ENCODE data around the gene SMIM24. TPM values are rescaled to one million over a fixed set of nuclear protein-coding genes. Genes with fewer than 3 reads are reported as not detected.

SMIM24 gene
- polyA plus RNA-seq, 2 of the 4 experiments (the other 2 are of a cell fraction), result 1.0 to 1.2 TPM

- 91% methylated on average over 34 of the region's 57 CpGs for WGBS (ENCODE audit: missing lambda C conversion rate)
- H3K4me1 ChIP-seq, result peaks cover 31% of the 10 kb centered on the region
- ChIA-PET CTCF (interaction anchor here (1.4 to 2.1 kb wide), 2 partner anchors 9 to 159 kb away, joined by 4 to 12 read pairs; no protein-coding TSS in a partner anchor), POLR2A (interaction anchor here (1.2 kb wide), 1 partner anchor 26 kb away, joined by 4 read pairs; no protein-coding TSS in a partner anchor)
- TF ChIP-seq POLR2A (IDR thresholded peaks at IDR 0.05; ENCODE audit: low read length), result no peak
- no peak for TF ChIP-seq HOXB13 (CRISPR knock-in tag; IDR thresholded peaks at IDR 0.05; ENCODE audit: low read depth)
- TF ChIP-seq USF2 (IDR thresholded peaks at IDR 0.05), result no peak
- no peak for TF ChIP-seq CHD4 (IDR thresholded peaks at IDR 0.05; ENCODE audit: borderline replicate concordance)
- TF ChIP-seq, protein P1, sequence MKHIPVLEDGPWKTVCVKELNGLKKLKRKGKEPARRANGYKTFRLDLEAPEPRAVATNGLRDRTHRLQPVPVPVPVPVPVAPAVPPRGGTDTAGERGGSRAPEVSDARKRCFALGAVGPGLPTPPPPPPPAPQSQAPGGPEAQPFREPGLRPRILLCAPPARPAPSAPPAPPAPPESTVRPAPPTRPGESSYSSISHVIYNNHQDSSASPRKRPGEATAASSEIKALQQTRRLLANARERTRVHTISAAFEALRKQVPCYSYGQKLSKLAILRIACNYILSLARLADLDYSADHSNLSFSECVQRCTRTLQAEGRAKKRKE (CRISPR knock-in tag; IDR thresholded peaks at IDR 0.05; ENCODE audit: low read depth), result no peak
- TF ChIP-seq CBX2 (IDR thresholded peaks at IDR 0.05; ENCODE audit: borderline replicate concordance, low read depth), result no peak
- no peak for TF ChIP-seq JUNB (IDR thresholded peaks at IDR 0.05)
- no peak for TF ChIP-seq KDM5A (IDR thresholded peaks at IDR 0.05)
- TF ChIP-seq CHD2 (IDR thresholded peaks at IDR 0.05; ENCODE audit: low read length, partially characterized antibody), result no peak
- no peak for TF ChIP-seq RCOR1 (IDR thresholded peaks at IDR 0.05; ENCODE audit: low read depth, low read length)
- ATAC-seq (no peak), DNase-seq (ENCODE audit: low read depth in 1 of 2, low spot score in 1 of 2) (no peak), FAIRE-seq (no peak)
- peak overlapping the region in 1 of 2 experiments; percentile 73; a peak in 3 of 6 replicates for H3K27ac ChIP-seq
- H3K4me3 ChIP-seq, result no peak overlapping the region
- H3K9me3 ChIP-seq, result peaks cover 10% of the 10 kb centered on the region; the same call in 1 of the 3 replicates
- no peak overlapping the region for H3K4me2 ChIP-seq
These were observed 16.4 kb downstream of the SMIM24 start for GRCh38 chr19:3463714-3464586.

- WGBS (ENCODE audit: missing lambda C conversion rate), result 93% methylated on average over 39 of the region's 58 CpGs
- FAIRE-seq (no peak), DNase-seq (ENCODE audit: low read depth in 1 of 2, low spot score in 1 of 2) (no peak), ATAC-seq (no peak)
- Histone ChIP-seq H3K4me2 (no peak overlapping the region), H3K27ac (peak overlapping the region in 1 of 2 experiments; percentile 39; a peak in 2 of 6 replicates), H3K4me3 (no peak overlapping the region), H3K9me3 (peaks cover 8% of the 10 kb centered on the region; the same call in 1 of the 3 replicates), H3K4me1 (peaks cover 39% of the 10 kb centered on the region)
- POLR2A ChIA-PET, result no interaction called here
- CTCF ChIA-PET, result interaction anchor here (1.4 to 2.1 kb wide), 2 partner anchors 10 to 158 kb away, joined by 4 to 12 read pairs; no protein-coding TSS in a partner anchor
- TF ChIP-seq HOXA7 (CRISPR knock-in tag; IDR thresholded peaks at IDR 0.05), result no peak
- no peak for TF ChIP-seq GATA3 (IDR thresholded peaks at IDR 0.05; ENCODE audit: borderline replicate concordance)
- no peak for TF ChIP-seq MYC (IDR thresholded peaks at IDR 0.05; ENCODE audit: borderline replicate concordance, low read length)
- no peak for TF ChIP-seq EHMT2 (IDR thresholded peaks at IDR 0.05; ENCODE audit: low read depth)
- TF ChIP-seq HEYL (CRISPR knock-in tag; IDR thresholded peaks at IDR 0.05), result no peak
- TF ChIP-seq TFCP2L1 (CRISPR knock-in tag; IDR thresholded peaks at IDR 0.05), result no peak
- TF ChIP-seq, protein P2, sequence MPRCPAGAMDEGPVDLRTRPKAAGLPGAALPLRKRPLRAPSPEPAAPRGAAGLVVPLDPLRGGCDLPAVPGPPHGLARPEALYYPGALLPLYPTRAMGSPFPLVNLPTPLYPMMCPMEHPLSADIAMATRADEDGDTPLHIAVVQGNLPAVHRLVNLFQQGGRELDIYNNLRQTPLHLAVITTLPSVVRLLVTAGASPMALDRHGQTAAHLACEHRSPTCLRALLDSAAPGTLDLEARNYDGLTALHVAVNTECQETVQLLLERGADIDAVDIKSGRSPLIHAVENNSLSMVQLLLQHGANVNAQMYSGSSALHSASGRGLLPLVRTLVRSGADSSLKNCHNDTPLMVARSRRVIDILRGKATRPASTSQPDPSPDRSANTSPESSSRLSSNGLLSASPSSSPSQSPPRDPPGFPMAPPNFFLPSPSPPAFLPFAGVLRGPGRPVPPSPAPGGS (IDR thresholded peaks at IDR 0.05), result no peak
- TF ChIP-seq, protein P3, sequence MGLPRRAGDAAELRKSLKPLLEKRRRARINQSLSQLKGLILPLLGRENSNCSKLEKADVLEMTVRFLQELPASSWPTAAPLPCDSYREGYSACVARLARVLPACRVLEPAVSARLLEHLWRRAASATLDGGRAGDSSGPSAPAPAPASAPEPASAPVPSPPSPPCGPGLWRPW (IDR thresholded peaks at IDR 0.05), result no peak
These were observed 17.2 kb downstream of the SMIM24 start for GRCh38 chr19:3462991-3463713.

Data from A549 (cell line).